WTC11 (cell line): ENCODE results near the gene KIF3C.

Source experiments
- CBFB ChIP-seq: sonication (generic); formaldehyde crosslinking; IDR thresholded peaks from 2 replicates; pipeline ENCODE4 v1.8.1; 2022; ENCODE audit warnings: mild to moderate bottlenecking, low read depth, missing genetic modification reagents
- CREM ChIP-seq: sonication (generic); formaldehyde crosslinking; IDR thresholded peaks from 2 replicates; pipeline ENCODE4 v1.8.1; 2022; ENCODE audit warnings: mild to moderate bottlenecking, missing genetic modification reagents, moderate library complexity
- CTCF ChIP-seq: fragments of 200-600 bp; IDR thresholded peaks from 2 replicates; pipeline ENCODE4 v1.8.0; 2022; ENCODE audit warnings: antibody characterized with exemption
- IRF2 ChIP-seq: sonication (generic); formaldehyde crosslinking; IDR thresholded peaks from 2 replicates; pipeline ENCODE4 v1.8.0; 2022; ENCODE audit warnings: low read depth, missing genetic modification reagents, borderline replicate concordance
- SMAD3 ChIP-seq: sonication (generic); formaldehyde crosslinking; IDR thresholded peaks from 2 replicates; pipeline ENCODE4 v1.8.0; 2022; ENCODE audit warnings: missing genetic modification reagents, mild to moderate bottlenecking, borderline replicate concordance
- ZNF232 ChIP-seq: sonication (generic); formaldehyde crosslinking; IDR thresholded peaks from 2 replicates; pipeline ENCODE4 v1.8.0; 2022; ENCODE audit warnings: mild to moderate bottlenecking, missing genetic modification reagents

- TF ChIP-seq CTCF (no peak), CREM (CRISPR knock-in tag) (no peak), CBFB (CRISPR knock-in tag) (no peak), ZNF232 (CRISPR knock-in tag) (no peak), SMAD3 (CRISPR knock-in tag) (no peak), IRF2 (CRISPR knock-in tag) (no peak)
These were observed 61.4 kb downstream of the KIF3C start for GRCh38 chr2:25920786-25921415.
